COLO829 (cell line): ENCODE measurements around the gene ACTA1.
"Not testable (repeated sequence)": the region's sequence is repeated elsewhere in the genome, so short reads cannot be mapped to it uniquely, and the experiment has no call there.

Experiments
- DNase-seq: peaks from one replicate; pipeline ENCODE4 v3.0.0; 2012; ENCODE audit warnings: low spot score

The ACTA1 gene

DNA sequence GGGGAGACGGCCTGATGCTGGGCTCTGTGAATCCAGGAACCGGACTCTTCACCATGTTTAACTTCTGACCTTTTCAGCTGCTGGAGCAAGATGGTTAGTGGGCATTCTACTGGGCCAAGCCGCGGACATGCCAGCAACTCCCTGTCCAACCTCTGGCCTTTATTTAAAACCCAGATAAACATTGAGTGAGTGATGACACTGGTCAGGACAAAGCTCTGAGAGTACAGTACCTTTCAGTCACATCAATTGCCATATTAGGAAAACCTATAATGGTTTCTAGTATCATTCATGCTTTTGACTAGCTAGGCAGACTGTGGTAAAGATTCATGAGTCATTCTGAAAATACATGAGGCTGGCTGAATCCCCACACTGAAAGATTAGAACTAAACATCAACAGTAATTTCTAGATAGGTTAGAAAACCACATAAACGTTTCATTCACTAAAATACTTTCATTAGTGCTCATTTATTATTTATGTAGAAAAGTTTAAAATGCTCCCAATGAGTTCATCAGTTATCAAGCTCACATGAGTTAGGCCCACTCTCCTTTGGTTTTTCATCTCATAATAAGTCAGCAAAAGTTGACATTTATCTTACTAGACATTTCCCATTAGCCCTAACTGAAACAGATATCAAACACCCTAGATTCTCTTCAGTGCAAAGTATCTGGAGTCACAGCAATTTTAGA is 7.1 kb upstream of the ACTA1 start:
- peak; percentile 83 for DNase-seq

DNA sequence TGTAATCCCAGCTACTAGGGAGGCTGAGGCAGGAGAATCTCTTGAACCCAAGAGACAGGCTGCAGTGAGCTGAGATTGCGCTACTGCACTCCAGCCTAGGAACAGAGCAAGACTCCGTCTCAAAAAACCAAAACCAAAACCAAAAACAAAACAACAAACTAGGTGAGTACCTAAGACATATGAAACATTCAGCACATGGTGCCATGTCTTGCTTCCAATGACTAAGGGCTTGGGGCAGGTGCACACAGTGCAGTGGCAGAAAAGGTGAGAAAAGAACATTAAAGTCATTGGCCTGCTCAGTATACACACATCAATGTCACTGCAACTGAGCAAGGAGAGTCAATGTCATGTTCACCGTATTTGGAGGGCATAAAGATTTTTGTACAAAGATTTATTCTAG is 4.1 kb upstream of the ACTA1 start:
- DNase-seq = no peak

GRCh38 chr1:229437443-229437842 is 3.5 kb upstream of the ACTA1 start:
- DNase-seq = no peak

DNA sequence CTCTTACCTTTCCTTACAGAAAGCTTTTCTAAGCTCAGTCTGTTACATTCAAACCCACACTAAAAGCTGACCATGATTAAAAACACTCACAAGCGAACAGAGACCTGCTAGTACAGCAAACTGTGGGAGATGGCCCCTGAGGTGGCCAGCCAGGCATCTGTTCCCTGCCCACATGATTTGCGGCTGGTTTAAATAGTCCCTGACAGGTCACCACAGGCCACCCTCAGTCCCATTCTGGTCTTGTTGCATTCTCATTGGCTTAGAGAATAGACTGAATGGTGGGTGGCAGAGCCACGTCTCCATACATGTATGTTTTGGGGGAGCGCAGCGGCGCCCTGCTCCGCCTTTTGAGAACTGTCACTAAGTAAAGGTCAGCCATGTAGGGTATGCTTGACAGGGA is 2.3 kb upstream of the ACTA1 start:
- no peak for DNase-seq

- DNase-seq = no peak
Measured at GRCh38 chr1:229434641-229435051, 752 bp upstream of the ACTA1 start.

GRCh38 chr1:229433364-229434004 is 410 bp downstream of the ACTA1 start:
- no peak for DNase-seq

DNA sequence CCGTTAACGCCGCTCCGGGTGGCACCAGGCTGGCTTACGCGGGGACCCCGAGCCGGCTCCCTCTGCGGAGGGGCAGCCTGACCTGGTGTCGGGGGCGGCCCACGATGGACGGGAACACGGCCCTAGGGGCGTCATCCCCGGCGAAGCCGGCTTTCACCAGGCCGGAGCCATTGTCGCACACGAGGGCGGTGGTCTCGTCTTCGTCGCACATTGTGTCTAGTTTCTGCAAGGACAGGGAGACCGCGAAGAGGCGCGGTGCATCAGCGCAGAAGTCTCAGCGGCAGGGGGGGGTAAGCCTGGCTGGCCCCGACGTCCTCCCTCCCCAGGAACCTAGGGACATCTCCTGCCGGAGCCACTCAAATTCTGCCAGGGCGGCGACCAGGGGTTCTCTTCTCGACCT is 989 bp downstream of the ACTA1 start:
- no peak for DNase-seq

DNA sequence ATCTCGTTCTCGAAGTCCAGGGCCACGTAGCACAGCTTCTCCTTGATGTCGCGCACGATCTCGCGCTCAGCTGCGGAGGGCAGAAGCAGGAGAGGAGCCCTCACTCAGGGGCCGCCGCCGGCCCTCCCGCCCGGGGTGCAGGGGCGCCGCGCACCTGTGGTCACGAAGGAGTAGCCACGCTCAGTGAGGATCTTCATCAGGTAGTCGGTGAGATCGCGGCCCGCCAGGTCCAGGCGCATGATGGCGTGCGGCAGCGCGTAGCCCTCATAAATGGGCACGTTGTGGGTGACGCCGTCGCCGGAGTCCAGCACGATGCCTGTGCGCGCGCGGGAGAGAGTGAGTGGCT is 1.8 kb downstream of the ACTA1 start:
- no peak for DNase-seq

DNA sequence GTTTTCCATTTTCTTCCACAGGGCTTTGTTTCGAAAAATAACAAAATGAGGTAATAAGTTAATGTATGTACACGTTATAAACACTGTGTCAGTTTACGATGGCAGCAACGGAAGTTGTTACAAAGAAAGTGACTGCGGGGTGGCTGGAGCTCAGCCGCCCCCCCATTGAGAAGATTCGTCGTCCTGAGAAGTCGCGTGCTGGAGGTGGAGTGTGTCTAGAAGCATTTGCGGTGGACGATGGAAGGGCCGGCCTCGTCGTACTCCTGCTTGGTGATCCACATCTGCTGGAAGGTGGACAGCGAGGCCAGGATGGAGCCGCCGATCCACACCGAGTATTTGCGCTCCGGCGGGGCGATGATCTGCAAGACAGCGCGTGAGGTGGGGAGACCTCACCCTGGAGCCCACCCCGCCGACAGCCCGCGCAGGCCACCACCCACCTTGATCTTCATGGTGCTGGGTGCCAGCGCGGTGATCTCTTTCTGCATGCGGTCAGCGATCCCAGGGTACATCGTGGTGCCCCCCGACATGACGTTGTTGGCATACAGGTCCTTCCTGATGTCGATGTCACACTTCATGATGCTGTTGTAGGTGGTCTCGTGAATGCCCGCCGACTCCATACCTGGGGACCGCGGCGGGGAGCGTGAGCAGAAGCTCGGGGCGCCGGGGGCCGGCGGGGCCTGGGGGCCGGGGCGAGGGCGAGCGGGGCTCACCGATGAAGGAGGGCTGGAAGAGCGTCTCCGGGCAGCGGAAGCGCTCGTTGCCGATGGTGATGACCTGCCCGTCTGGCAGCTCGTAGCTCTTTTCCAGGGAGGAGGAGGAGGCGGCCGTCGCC is 2.4 kb downstream of the ACTA1 start:
- no peak for DNase-seq

DNA sequence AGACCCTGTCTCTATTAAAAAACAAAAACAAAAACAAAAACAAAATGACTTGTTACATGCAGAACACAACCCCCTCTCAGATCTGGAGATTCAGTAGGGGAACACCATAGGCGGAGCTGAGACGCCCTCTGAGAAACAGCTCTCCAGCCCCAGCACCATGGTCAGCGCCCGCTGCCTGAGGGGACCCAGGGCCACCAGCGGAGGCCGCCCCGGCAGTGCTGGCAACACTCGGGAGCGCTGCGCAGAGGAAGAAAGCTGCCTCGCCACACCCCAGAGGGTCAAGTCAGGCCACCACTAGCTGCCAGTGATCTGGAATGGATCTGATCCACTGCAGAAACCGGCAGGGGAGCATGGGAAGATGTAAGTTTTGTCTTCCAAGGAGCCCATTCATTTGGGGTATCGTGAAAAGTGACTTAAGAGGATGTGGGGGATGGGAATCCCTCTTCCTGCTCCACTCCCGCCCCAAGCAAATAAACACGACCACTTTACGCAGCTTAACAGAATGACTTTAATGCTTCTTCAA is 3.1 kb downstream of the ACTA1 start:
- no peak for DNase-seq

DNA sequence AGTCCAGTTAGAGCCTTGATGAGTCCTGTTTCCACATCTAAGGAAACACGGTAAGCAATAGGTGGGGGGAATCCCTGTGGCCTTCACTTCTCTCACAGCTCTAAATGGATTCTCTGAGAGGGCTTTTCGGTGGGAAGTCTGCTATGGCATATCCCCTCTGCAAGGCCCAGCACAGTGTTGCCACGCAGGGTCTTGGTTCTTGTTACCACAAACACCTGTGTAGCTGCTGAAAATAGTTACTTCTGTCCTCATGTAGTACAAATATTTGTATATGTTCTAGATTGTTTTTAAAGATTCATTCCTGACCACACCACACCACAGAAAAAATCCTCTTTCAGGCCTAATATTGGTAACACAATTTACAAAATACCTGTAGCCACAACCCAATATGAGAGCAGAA is 5.6 kb downstream of the ACTA1 start:
- DNase-seq = no peak

- no peak for DNase-seq
Measured at GRCh38 chr1:229427572-229427971, 6.3 kb downstream of the ACTA1 start.

DNA sequence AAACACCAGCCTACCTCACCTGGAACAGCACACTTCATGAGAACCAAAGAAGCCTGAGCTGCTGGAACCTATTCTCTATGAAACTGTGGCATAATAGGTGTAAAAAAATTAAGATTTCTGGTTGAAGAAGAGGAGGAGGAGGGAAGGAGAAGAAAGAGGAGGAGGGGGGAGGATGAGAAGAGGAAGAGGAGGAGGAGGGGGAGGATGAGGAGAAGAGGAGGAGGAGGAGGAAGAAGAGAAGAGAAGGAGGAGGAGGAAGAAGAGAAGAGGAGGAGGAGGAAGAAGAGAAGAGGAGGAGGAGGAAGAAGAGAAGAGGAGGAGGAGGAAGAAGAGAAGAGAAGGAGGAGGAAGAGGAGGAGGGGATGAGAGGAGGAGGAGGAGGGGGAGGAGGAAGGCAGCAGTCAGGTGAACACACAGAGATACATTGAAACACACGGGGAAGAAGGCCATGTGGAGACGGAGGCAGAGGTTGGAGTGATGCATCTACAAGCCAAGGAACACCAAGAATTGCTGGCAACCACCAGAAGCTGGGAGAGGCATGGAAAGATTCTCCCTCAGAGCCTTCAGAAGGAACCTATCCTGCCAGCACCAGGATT is 8.2 kb downstream of the ACTA1 start:
- DNase-seq = no peak

DNA sequence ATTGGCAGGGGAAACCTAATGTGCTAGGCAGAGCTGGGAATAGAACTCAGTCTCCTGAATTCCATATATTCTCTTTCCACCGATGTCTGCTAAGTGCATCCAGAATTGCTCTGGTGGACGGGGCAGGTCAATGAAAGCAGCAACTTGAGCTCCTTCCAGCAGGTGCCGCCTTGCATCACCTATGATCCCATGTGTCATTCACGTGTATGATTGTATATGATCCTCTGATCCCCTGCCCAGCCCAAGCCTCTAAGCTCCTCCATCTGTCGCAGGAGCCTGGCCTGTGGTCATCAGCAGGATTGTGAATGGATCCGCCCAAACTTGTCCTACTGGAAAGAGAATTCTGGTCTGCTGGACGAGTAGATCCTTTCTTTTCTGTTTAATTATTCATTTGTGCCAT is 13.1 kb downstream of the ACTA1 start:
- DNase-seq = no peak

DNA sequence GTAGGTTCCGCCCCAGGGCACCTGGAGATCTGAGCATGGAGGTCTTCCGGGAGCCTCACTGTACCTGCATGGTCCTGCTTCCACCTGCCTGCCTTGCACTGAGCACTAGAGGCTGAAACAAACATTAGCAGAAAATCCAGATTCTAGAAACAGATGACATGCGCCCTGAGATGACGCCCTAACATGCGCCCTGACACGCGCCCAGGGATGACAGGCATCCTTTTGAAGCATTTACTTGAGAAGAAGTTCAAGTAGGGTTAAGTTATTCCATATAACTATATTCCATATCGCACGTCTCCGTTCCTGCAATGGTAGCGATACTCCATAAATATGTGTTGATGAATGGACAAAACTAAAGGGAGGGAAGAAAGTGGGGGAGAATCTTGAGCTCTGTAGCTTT is 13.7 kb downstream of the ACTA1 start:
- no peak for DNase-seq

GRCh38 chr1:229418586-229418985 is 15.3 kb downstream of the ACTA1 start:
- DNase-seq = not testable (repeated sequence)

- not testable (repeated sequence) for DNase-seq
Measured at GRCh38 chr1:229412810-229413209, 21.1 kb downstream of the ACTA1 start.

GRCh38 chr1:229412056-229412455 is 21.8 kb downstream of the ACTA1 start:
- no peak for DNase-seq

DNA sequence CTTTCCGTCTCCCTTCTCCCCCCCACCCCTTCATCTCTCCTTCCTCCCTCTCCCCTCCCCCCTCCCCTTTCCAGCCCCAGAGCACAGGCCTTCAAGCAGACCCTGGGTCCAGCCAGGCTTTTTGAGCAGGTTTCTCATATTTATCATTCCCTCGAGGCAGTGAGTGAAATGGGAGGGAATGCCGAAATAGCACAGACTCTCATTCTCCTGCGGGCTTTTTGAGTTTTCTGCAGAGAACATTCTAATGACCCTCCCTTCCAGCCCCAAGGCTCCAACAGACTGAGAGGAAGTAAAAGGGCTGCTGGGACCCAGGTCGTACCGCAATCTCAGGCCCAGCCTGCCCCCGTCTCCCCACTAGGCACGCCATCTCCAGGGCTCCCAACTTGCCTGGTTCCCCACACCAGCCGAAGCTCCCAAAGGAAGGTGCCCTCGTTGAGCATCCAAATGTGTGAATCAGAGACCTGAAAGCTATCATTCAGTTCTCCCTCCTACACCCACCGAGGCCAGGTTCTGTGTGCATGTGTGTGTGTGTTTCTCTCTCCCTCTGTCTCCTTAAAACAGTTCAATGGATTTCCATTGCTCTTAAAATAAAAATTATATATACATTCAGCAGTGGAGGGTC is 22.3 kb downstream of the ACTA1 start:
- no peak for DNase-seq

GRCh38 chr1:229410692-229411433 is 23.0 kb downstream of the ACTA1 start:
- peak; percentile 78 for DNase-seq

DNA sequence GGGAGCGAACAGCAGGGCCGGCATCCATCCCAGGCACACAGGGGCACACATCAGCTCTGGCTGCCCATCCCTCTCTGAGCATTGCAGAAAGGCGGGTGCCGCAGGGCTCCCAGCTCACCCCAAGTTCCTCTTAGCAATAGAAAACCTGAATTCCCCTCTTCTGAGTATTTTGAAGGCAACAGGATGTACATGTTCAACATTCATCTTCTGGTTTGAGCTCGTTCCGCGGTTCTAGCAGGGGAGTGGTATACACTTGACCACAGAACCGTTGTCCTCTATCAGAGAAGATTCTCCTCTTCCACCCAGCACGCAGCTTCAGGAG is 23.6 kb downstream of the ACTA1 start:
- no peak for DNase-seq
